Kidney epithelial cell (primary cell): Measurements from ENCODE around the gene MCTP1. TPM values are rescaled to one million over a fixed set of nuclear protein-coding genes. Genes with fewer than 3 reads are reported as not detected.
A peak's percentile ranks its signal among the peaks of the same experiment; 100 is the strongest.

Experiments used
- DNase-seq: peaks from one replicate; pipeline ENCODE4 v3.0.0-alpha.2; 2010; ENCODE audit warnings: low read depth
- H3K27me3 ChIP-seq: 2 replicates; pipeline ENCODE4 v1.6.0; 2011; ENCODE audit warnings: low read length; ENCODE audit not compliant: control insufficient read depth, insufficient read depth
- H3K36me3 ChIP-seq: 2 replicates; pipeline ENCODE4 v1.5.1; 2011; ENCODE audit warnings: low read length; ENCODE audit not compliant: control insufficient read depth, insufficient read depth
- H3K4me3 ChIP-seq: 2 replicates; pipeline ENCODE4 v1.5.1; 2011; ENCODE audit warnings: low read depth, mild to moderate bottlenecking, control low read depth, low read length
- CTCF ChIP-seq: IDR thresholded peaks from 2 replicates; pipeline ENCODE4 v1.5.1; 2011; ENCODE audit warnings: mild to moderate bottlenecking, moderate library complexity, low read length, control low read depth, inconsistent platforms; ENCODE audit not compliant: insufficient read depth, poor library complexity, severe bottlenecking
- total RNA-seq: library from RNA; depleted of rRNA; stranded (reverse); fragments of >200 nt; gene quantifications from 2 replicates; pipeline ENCODE4 v1.2.3, GENCODE V29; 2015

MCTP1 gene
- total RNA-seq, 1 donor from 2014 or later, result 12.9 TPM

DNA sequence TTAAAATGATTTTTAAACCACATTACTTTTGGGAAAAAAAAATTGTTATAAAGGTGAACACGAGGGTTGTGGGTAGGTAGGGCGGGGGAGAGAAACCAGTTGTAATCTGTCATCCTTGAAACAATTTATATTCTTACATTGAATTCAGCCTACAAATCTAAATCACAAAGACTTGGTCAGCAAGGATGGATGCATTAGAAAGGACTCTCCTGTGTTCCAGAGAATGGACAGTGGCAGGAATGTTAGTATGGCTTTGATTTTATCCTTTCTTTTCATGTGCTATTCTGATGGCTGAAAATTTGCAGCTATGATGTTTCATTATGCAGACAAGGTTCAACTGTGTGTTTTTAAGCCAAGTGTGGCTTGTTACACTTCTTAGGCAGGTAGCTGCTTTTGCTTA is 431.8 kb downstream of the MCTP1 start:
- H3K4me3 ChIP-seq, result no peak overlapping the region
- DNase-seq, result no peak
- no peaks in the 10 kb centered on the region for H3K36me3 ChIP-seq
- no peaks in the 10 kb centered on the region for H3K27me3 ChIP-seq
- TF ChIP-seq CTCF, result no peak

DNA sequence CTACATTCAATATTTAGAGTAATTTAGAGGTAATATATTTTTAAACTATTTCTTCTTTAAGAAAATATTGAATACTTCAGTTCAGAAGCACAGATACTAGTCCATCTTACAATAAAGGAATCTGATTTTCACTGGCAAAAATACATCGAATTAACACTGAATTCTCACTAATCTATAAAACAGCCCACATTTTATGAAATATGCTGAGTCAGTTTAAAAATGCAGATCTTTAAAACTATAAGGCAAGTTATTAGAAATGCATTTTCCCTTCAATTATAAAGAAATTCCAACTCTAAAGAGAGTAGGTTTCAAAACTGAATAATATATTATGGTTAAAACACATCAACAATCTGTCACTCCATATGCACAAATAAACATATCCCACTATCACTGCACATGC is 433.9 kb downstream of the MCTP1 start:
- TF ChIP-seq CTCF, result no peak
- DNase-seq, result no peak
- Histone ChIP-seq H3K27me3 (no peaks in the 10 kb centered on the region), H3K36me3 (no peaks in the 10 kb centered on the region), H3K4me3 (no peak overlapping the region)

DNA sequence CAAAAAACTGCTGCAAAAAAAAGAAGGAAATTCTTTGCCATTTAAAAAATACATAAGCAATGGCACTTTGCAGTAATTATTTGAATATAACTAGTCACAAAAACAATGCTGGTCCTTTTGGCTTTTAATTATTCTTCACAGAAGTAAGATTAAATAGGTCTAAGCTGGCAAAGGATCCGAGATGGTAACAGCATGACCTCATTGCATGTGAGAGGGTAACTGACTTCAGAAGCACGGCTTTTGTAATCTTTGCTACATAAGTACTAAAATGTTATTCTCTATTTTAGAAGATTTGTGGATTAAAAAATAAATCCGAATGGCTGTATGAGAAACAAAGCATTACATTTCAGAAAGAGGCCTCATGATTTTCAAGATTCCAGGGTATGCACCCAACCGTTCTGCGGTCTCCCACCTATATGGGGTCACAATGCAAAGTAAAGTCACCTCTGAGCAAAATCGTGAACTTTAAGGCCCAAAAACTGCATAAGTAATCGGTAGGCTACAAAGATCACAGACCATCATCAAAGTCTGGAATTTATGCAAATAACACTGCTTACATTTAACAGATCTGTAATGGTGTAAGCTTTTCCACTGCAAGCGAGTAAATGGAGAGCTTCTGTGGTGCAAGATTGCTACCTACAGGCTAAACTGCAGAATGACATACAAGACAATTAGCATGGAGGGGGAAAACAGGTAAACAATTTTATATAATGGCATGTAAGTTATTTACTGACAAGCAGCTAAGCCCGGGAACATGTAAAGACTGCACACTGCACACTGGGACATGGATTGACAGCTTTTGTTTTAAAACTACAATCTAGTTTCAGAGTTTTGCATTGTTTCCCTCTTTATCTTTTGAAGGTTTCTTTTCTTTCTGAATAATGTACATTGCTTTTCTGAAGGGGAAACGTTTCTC is 434.8 kb downstream of the MCTP1 start:
- Histone ChIP-seq H3K4me3 (no peak overlapping the region), H3K27me3 (no peaks in the 10 kb centered on the region), H3K36me3 (no peaks in the 10 kb centered on the region)
- DNase-seq, result peak; percentile 14
- peak; percentile 76 for TF ChIP-seq CTCF

GRCh38 chr5:94849324-94849723 is 435.6 kb downstream of the MCTP1 start:
- no peak for TF ChIP-seq CTCF
- H3K27me3 ChIP-seq, result no peaks in the 10 kb centered on the region
- DNase-seq, result no peak
- H3K4me3 ChIP-seq, result no peak overlapping the region
- no peaks in the 10 kb centered on the region for H3K36me3 ChIP-seq

DNA sequence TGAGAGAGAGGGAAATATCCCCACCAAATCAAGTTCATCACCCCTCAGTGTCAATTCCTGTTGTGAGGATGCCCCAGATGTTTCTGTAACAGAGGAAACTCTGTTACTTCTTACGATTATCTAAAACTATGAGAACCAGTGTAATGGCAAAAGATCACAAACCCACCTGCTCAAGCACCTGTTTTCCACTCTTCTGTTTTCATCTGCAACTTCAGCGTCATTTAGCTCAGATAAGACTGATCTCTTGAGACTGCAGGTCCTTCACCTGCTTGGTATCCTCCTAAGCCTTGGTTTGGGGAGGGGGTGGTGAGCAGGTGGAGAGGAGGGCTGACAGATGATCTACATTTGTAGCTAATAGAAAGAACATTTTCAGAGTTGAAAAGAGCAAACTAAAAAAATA is 437.2 kb downstream of the MCTP1 start:
- no peak for DNase-seq

More for the DNA sequence above, 437.2 kb downstream of the MCTP1 start:
- no peak for TF ChIP-seq CTCF
- Histone ChIP-seq H3K36me3 (no peaks in the 10 kb centered on the region), H3K4me3 (no peak overlapping the region), H3K27me3 (no peaks in the 10 kb centered on the region)
